Nephron (organoid): Measurements from ENCODE around the gene FEM1A.

Experiments
- H3K27ac Mint-ChIP-seq, 3 experiments: 2 replicates each; pipeline ENCODE4 v1.8.0; 2020; ENCODE audit warnings: mixed read lengths in 3 of 3, mild to moderate bottlenecking in 2 of 3, moderate library complexity in 1 of 3
- H3K27me3 Mint-ChIP-seq: 2 replicates; pipeline ENCODE4 v1.8.0; 2021; ENCODE audit warnings: low read depth, mild to moderate bottlenecking, moderate library complexity, mixed read lengths
- H3K36me3 Mint-ChIP-seq: 2 replicates; pipeline ENCODE4 v1.8.0; 2020; ENCODE audit warnings: low read depth, mixed read lengths
- H3K4me1 Mint-ChIP-seq: 2 replicates; pipeline ENCODE4 v1.8.0; 2020; ENCODE audit warnings: mixed read lengths
- H3K4me3 Mint-ChIP-seq, 3 experiments: 2 replicates each; pipeline ENCODE4 v1.8.0; 2020; ENCODE audit warnings: mild to moderate bottlenecking in 3 of 3, mixed read lengths in 3 of 3, moderate library complexity in 2 of 3
- H3K9me3 Mint-ChIP-seq: 2 replicates; pipeline ENCODE4 v1.8.0; 2020; ENCODE audit warnings: mixed read lengths
- TF ChIP-seq, protein P1 (sequence below), 3 experiments: fragments of 200-600 bp; sonication (generic); IDR thresholded peaks; one replicate each; pipeline ENCODE4 v1.5.0; 2021; ENCODE audit warnings: antibody characterized with exemption in 3 of 3; ENCODE audit not compliant: unreplicated experiment in 3 of 3

The FEM1A gene

GRCh38 chr19:4814625-4815425 is 23.3 kb downstream of the FEM1A start:
- TF ChIP-seq, protein P1, sequence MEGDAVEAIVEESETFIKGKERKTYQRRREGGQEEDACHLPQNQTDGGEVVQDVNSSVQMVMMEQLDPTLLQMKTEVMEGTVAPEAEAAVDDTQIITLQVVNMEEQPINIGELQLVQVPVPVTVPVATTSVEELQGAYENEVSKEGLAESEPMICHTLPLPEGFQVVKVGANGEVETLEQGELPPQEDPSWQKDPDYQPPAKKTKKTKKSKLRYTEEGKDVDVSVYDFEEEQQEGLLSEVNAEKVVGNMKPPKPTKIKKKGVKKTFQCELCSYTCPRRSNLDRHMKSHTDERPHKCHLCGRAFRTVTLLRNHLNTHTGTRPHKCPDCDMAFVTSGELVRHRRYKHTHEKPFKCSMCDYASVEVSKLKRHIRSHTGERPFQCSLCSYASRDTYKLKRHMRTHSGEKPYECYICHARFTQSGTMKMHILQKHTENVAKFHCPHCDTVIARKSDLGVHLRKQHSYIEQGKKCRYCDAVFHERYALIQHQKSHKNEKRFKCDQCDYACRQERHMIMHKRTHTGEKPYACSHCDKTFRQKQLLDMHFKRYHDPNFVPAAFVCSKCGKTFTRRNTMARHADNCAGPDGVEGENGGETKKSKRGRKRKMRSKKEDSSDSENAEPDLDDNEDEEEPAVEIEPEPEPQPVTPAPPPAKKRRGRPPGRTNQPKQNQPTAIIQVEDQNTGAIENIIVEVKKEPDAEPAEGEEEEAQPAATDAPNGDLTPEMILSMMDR (IDR thresholded peaks at IDR 0.05; ENCODE audit: unreplicated experiment in 3 of 3), result no peak
- H3K36me3 Mint-ChIP-seq, result peaks cover 4% of the 10 kb centered on the region
- H3K27ac Mint-ChIP-seq, result no peak overlapping the region
- H3K9me3 Mint-ChIP-seq, result no peaks in the 10 kb centered on the region
- H3K4me3 Mint-ChIP-seq, result peak overlapping the region in 2 of 3 experiments; percentile 77 to 80
- peaks cover 7% of the 10 kb centered on the region for H3K4me1 Mint-ChIP-seq
- H3K27me3 Mint-ChIP-seq, result peaks cover 3% of the 10 kb centered on the region

- H3K27ac Mint-ChIP-seq, result peak overlapping the region; percentile 27 to 56 (median 32)
- peaks cover 3% of the 10 kb centered on the region for H3K27me3 Mint-ChIP-seq
- H3K36me3 Mint-ChIP-seq, result peaks cover 4% of the 10 kb centered on the region
- H3K9me3 Mint-ChIP-seq, result no peaks in the 10 kb centered on the region
- H3K4me1 Mint-ChIP-seq, result peaks cover 7% of the 10 kb centered on the region
- peak overlapping the region; percentile 72 to 80 (median 77) for H3K4me3 Mint-ChIP-seq
- TF ChIP-seq, protein P1 (IDR thresholded peaks at IDR 0.05; ENCODE audit: unreplicated experiment in 3 of 3), result no peak
Measured at GRCh38 chr19:4815426-4816201, 24.1 kb downstream of the FEM1A start.

GRCh38 chr19:4816202-4816949 is 24.8 kb downstream of the FEM1A start:
- Mint-ChIP-seq H3K27me3 (peaks cover 3% of the 10 kb centered on the region), H3K4me1 (peaks cover 7% of the 10 kb centered on the region), H3K36me3 (peaks cover 4% of the 10 kb centered on the region), H3K27ac (no peak overlapping the region), H3K4me3 (no peak overlapping the region), H3K9me3 (no peaks in the 10 kb centered on the region)
- TF ChIP-seq, protein P1 (IDR thresholded peaks at IDR 0.05; ENCODE audit: unreplicated experiment in 3 of 3), result no peak

DNA sequence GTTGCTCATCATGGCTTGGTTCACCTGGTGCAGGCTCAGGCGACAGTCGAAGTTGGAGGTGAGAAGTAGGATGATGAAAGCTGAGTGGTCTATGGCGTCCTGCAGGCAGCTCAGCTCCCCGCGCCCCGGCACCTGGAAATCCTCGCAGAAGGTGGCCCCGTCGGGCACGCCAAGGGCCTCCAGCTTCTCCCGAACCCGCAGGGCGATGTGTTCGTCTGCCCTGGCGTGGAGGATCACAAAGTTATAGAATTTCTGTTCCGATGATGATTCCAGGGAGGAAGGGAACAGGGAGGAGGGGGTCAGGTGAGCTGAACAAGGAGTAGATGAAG is 25.4 kb downstream of the FEM1A start:
- no peak overlapping the region for H3K4me3 Mint-ChIP-seq
- no peak overlapping the region for H3K27ac Mint-ChIP-seq
- H3K27me3 Mint-ChIP-seq, result peaks cover 3% of the 10 kb centered on the region
- peaks cover 7% of the 10 kb centered on the region for H3K4me1 Mint-ChIP-seq
- TF ChIP-seq, protein P1 (IDR thresholded peaks at IDR 0.05; ENCODE audit: unreplicated experiment in 3 of 3), result no peak
- H3K9me3 Mint-ChIP-seq, result no peaks in the 10 kb centered on the region
- H3K36me3 Mint-ChIP-seq, result peaks cover 4% of the 10 kb centered on the region

GRCh38 chr19:4817467-4818277 is 26.1 kb downstream of the FEM1A start:
- H3K27ac Mint-ChIP-seq, result no peak overlapping the region
- H3K36me3 Mint-ChIP-seq, result peaks cover 4% of the 10 kb centered on the region
- no peak overlapping the region for H3K4me3 Mint-ChIP-seq

More at GRCh38 chr19:4817467-4818277, 26.1 kb downstream of the FEM1A start:
- H3K9me3 Mint-ChIP-seq, result no peaks in the 10 kb centered on the region
- TF ChIP-seq, protein P1 (IDR thresholded peaks at IDR 0.05; ENCODE audit: unreplicated experiment in 3 of 3), result no peak
- H3K27me3 Mint-ChIP-seq, result peaks cover 3% of the 10 kb centered on the region
- peaks cover 7% of the 10 kb centered on the region for H3K4me1 Mint-ChIP-seq
